ENCODE data around the gene ANXA7. TPM values are rescaled to one million over a fixed set of nuclear protein-coding genes. Genes with fewer than 3 reads are reported as not detected.
A peak's percentile ranks its signal among the peaks of the same experiment; 100 is the strongest.

Gene ANXA7
- total and polyA plus RNA-seq, 7 donors: 69.0 to 205 (median 136) TPM

DNA sequence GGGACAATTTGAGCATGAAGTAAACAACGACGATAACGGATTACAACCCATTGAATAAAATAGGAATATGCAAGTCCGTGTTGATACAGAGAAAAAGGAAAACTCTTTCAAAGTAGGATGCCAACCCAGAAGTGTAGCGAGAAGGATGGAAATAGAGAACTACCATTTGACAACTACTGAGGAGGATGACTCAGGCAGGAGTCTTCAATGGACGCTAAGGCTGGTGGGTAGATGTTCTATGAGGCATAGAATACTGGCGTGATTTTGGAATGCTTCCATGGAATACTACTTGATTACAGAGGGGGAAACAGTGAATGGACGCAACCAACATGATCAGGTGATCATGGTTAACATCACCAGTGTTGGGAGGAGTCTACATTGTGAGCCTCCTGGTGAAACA is 54.4 kb downstream of the ANXA7 start:
- H3K4me1 ChIP-seq: peaks cover 13% of the 10 kb centered on the region
- TF ChIP-seq, protein P1, sequence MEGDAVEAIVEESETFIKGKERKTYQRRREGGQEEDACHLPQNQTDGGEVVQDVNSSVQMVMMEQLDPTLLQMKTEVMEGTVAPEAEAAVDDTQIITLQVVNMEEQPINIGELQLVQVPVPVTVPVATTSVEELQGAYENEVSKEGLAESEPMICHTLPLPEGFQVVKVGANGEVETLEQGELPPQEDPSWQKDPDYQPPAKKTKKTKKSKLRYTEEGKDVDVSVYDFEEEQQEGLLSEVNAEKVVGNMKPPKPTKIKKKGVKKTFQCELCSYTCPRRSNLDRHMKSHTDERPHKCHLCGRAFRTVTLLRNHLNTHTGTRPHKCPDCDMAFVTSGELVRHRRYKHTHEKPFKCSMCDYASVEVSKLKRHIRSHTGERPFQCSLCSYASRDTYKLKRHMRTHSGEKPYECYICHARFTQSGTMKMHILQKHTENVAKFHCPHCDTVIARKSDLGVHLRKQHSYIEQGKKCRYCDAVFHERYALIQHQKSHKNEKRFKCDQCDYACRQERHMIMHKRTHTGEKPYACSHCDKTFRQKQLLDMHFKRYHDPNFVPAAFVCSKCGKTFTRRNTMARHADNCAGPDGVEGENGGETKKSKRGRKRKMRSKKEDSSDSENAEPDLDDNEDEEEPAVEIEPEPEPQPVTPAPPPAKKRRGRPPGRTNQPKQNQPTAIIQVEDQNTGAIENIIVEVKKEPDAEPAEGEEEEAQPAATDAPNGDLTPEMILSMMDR (IDR thresholded peaks at IDR 0.05): no peak
- 59 to 70% (median 69%) methylated on average over 8 of the region's 8 CpGs for WGBS, 3 donors
- no peak overlapping the region for H3K4me3 ChIP-seq
- H3K27ac ChIP-seq: no peak overlapping the region
- H3K27me3 ChIP-seq (ENCODE audit: insufficient read depth in 3 of 3, low read length in 2 of 3): no peaks in the 10 kb centered on the region
- ATAC-seq (peak in 1 of 4 donors; percentile 13), DNase-seq (no peak)
- intact Hi-C loops (cut with DNase I): no loop called here
- H3K36me3 ChIP-seq (ENCODE audit: insufficient read depth in 1 of 2, low read depth in 1 of 2): peaks cover 0 to 3% of the 10 kb centered on the region in 2 donors
- H3K9me3 ChIP-seq: no peaks in the 10 kb centered on the region

DNA sequence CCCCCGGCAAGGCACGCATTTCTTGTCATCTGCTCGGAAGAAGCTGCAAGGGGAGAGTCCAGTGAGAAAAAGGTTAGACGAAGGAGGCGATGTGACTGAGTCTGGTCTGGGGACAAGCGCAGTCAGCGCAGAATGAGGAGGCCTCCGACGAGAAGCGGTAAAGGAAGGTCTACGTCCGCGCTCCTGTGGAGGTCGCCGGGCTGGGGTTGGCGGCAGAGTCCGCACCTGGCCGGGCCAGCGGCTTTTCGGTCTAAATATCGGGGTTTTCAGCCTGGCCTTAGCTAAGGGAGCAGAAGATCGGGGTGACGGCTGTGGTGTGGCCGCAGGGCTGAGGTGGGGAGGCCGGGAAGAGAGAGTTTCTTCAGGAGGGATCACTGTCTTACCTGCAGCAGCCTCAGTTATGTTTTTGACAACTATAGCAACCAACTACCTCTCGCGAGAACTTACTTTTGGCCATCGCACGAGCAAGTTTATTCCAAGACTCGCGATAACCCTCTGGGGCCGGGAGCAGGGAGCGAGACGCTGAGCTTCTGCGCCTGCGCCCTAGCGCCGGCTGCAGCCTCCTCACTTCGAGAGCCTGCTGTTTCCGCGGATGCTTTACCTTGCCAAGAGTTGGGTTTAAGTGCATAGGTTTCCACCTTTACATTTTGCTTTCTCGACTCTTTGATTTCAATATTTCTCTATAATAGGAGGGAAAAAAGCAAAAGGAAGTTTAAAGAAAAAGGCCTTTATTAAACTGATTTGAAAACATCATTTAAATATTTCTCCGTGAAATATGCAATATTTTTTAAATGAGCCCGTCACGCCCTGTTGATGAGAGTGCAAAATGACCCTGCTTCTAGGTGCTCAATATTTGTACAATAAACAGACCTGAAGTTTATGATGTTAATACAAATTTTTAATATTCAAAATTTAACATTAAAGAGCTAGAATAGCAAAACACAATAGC is 55.3 kb downstream of the ANXA7 start, which contains the start of gene CFAP70:
Gene CFAP70 (minus strand): TSS at position 534 of the 949 bp plus-strand sequence. CDS start 4,068 bp downstream, outside the sequence.
- WGBS, 3 donors: 0 to 1% (median 1%) methylated on average over 45 of the region's 45 CpGs
- Histone ChIP-seq H3K27me3 (ENCODE audit: insufficient read depth in 3 of 3, low read length in 2 of 3) (no peaks in the 10 kb centered on the region), H3K4me1 (peaks cover 13% of the 10 kb centered on the region), H3K27ac (peak within 1 kb of the TSS; percentile 55), H3K9me3 (no peaks in the 10 kb centered on the region), H3K36me3 (ENCODE audit: insufficient read depth in 1 of 2, low read depth in 1 of 2) (no peaks in the 10 kb centered on the region), H3K4me3 (peak within 1 kb of the TSS; percentile 99)
- intact Hi-C loops (cut with DNase I): no loop called here
- ATAC-seq (peak; percentile 91 to 97 (median 96)), DNase-seq (peak; percentile 87 to 95)
- TF ChIP-seq, protein P1 (IDR thresholded peaks at IDR 0.05): no peak

DNA sequence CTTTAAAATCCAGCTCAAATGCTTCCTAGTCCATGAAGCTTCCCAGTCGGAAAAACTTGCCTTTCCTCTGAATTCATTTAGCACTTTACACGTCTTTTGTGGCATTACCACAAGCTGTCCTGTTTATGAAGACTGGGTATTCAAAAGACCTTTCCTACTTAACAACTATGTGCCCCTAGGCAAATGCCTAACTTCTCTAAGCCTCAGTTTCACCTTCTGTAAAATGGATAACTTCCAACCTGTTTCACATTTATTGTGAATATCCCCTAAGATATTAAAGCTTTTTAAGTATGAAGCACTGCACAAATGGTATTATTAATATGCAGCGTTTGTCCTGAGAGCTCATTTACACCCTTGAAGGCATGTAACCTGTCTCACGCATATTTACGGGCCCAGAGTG is 56.0 kb downstream of the ANXA7 start:
- WGBS, 3 donors: 32 to 42% (median 40%) methylated on average over 5 of the region's 5 CpGs
- Histone ChIP-seq H3K36me3 (ENCODE audit: insufficient read depth in 1 of 2, low read depth in 1 of 2) (no peaks in the 10 kb centered on the region), H3K4me1 (peaks cover 13% of the 10 kb centered on the region), H3K27me3 (ENCODE audit: insufficient read depth in 3 of 3, low read length in 2 of 3) (no peaks in the 10 kb centered on the region), H3K27ac (no peak overlapping the region), H3K4me3 (peak overlapping the region; percentile 99), H3K9me3 (no peaks in the 10 kb centered on the region)
- intact Hi-C loops (cut with DNase I): no loop called here
- DNase-seq (no peak), ATAC-seq (no peak)
- TF ChIP-seq, protein P1 (IDR thresholded peaks at IDR 0.05): no peak

DNA sequence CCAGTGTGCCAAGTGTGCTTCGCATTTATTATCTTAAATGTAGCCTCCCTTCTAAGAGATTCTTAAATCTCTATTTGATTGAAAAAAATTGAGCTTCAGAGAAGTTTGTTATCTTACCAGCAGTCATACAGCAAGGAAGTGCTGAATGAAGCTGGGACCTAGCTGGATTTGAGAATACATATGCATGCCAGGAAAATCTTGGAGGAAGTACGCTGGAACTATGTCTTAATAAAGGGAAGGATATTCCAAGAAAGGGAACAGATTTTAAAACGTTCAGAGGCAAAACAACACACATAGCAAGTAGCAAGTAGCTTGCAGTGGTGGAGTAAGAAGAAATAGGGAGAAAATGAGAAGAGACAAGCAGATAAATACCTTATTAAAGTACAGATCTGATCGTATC is 56.7 kb downstream of the ANXA7 start:
- no peak for DNase-seq
- Histone ChIP-seq H3K4me1 (peaks cover 13% of the 10 kb centered on the region), H3K27me3 (ENCODE audit: insufficient read depth in 3 of 3, low read length in 2 of 3) (no peaks in the 10 kb centered on the region), H3K27ac (no peak overlapping the region), H3K4me3 (no peak overlapping the region), H3K9me3 (no peaks in the 10 kb centered on the region), H3K36me3 (ENCODE audit: insufficient read depth in 1 of 2, low read depth in 1 of 2) (no peaks in the 10 kb centered on the region)
- no peak for ATAC-seq
- intact Hi-C loops (cut with DNase I): no loop called here
- 50 to 59% (median 54%) methylated on average over 4 of the region's 4 CpGs for WGBS, 3 donors
- TF ChIP-seq, protein P1 (IDR thresholded peaks at IDR 0.05): no peak

Data from psoas muscle (tissue), 8 donors.